HG03139 (cell line): ENCODE measurements around the gene DTNBP1.
"Not testable (repeated sequence)": the region's sequence is repeated elsewhere in the genome, so short reads cannot be mapped to it uniquely, and the experiment has no call there.

Experiments used
- ATAC-seq: cut with Tn5 transposase; IDR thresholded peaks from one replicate; pipeline ENCODE4 v1.9.1; 2021; ENCODE audit not compliant: unreplicated experiment

Gene DTNBP1

GRCh38 chr6:15562977-15563376 is 99.9 kb downstream of the DTNBP1 start:
- no peak for ATAC-seq

- no peak for ATAC-seq
Measured at GRCh38 chr6:15561447-15562199, 101.2 kb downstream of the DTNBP1 start.

GRCh38 chr6:15560713-15561112 is 102.1 kb downstream of the DTNBP1 start:
- ATAC-seq = no peak

- no peak for ATAC-seq
Measured at GRCh38 chr6:15557174-15557573, 105.7 kb downstream of the DTNBP1 start.

- ATAC-seq = no peak
Measured at GRCh38 chr6:15556711-15557110, 106.1 kb downstream of the DTNBP1 start.

- ATAC-seq = no peak
Measured at GRCh38 chr6:15555101-15556038, 107.5 kb downstream of the DTNBP1 start.

GRCh38 chr6:15554728-15555100 is 108.1 kb downstream of the DTNBP1 start:
- no peak for ATAC-seq

GRCh38 chr6:15553736-15554294 is 109.0 kb downstream of the DTNBP1 start:
- ATAC-seq = no peak

GRCh38 chr6:15553031-15553430 is 109.8 kb downstream of the DTNBP1 start:
- no peak for ATAC-seq

- ATAC-seq = no peak
Measured at GRCh38 chr6:15551798-15552197, 111.0 kb downstream of the DTNBP1 start.

GRCh38 chr6:15551262-15551661 is 111.6 kb downstream of the DTNBP1 start:
- no peak for ATAC-seq

GRCh38 chr6:15550546-15551123 is 112.2 kb downstream of the DTNBP1 start:
- no peak for ATAC-seq

GRCh38 chr6:15549371-15549770 is 113.5 kb downstream of the DTNBP1 start:
- ATAC-seq = no peak

- no peak for ATAC-seq
Measured at GRCh38 chr6:15547400-15547799, 115.4 kb downstream of the DTNBP1 start.

- no peak for ATAC-seq
Measured at GRCh38 chr6:15546591-15546990, 116.2 kb downstream of the DTNBP1 start.

- ATAC-seq = no peak
Measured at GRCh38 chr6:15544321-15544900, 118.4 kb downstream of the DTNBP1 start.

GRCh38 chr6:15543332-15543917 is 119.4 kb downstream of the DTNBP1 start:
- not testable (repeated sequence) for ATAC-seq

GRCh38 chr6:15539722-15540270 is 123.0 kb downstream of the DTNBP1 start:
- ATAC-seq = no peak

- ATAC-seq = no peak
Measured at GRCh38 chr6:15538766-15539495, 123.9 kb downstream of the DTNBP1 start.

- no peak for ATAC-seq
Measured at GRCh38 chr6:15538106-15538505, 124.7 kb downstream of the DTNBP1 start.
